ENCODE data around the gene TCF25.
"Not testable (repeated sequence)": the region's sequence is repeated elsewhere in the genome, so short reads cannot be mapped to it uniquely, and the experiment has no call there.

Gene TCF25

GRCh38 chr16:89924925-89925307 lies 51.5 kb downstream of the TCF25 start:
- no peak for DNase-seq (ENCODE audit: low spot score)
- no peak for TF ChIP-seq CTCF (IDR thresholded peaks at IDR 0.05; ENCODE audit: borderline replicate concordance, control extremely low read depth, extremely low read depth, insufficient read depth, missing control alignments)
- in situ Hi-C loops (cut with MboI; ENCODE audit: low sequenced_read_pairs, unreplicated experiment): no loop called here

GRCh38 chr16:89925596-89926079 lies 52.2 kb downstream of the TCF25 start:
- no peak for TF ChIP-seq CTCF (IDR thresholded peaks at IDR 0.05; ENCODE audit: borderline replicate concordance, control extremely low read depth, extremely low read depth, insufficient read depth, missing control alignments)
- in situ Hi-C loops (cut with MboI; ENCODE audit: low sequenced_read_pairs, unreplicated experiment): no loop called here
- no peak for DNase-seq (ENCODE audit: low spot score)

- in situ Hi-C loops (cut with MboI; ENCODE audit: low sequenced_read_pairs, unreplicated experiment): no loop called here
- no peak for TF ChIP-seq CTCF (IDR thresholded peaks at IDR 0.05; ENCODE audit: borderline replicate concordance, control extremely low read depth, extremely low read depth, insufficient read depth, missing control alignments)
- DNase-seq (ENCODE audit: low spot score): no peak
These were observed 58.0 kb downstream of the TCF25 start for GRCh38 chr16:89931305-89931896.

GRCh38 chr16:89931964-89932363 lies 58.6 kb downstream of the TCF25 start:
- DNase-seq (ENCODE audit: low spot score): no peak
- in situ Hi-C loops (cut with MboI; ENCODE audit: low sequenced_read_pairs, unreplicated experiment): no loop called here
- TF ChIP-seq CTCF (IDR thresholded peaks at IDR 0.05; ENCODE audit: borderline replicate concordance, control extremely low read depth, extremely low read depth, insufficient read depth, missing control alignments): no peak

GRCh38 chr16:89934019-89934418 lies 60.6 kb downstream of the TCF25 start:
- in situ Hi-C loops (cut with MboI; ENCODE audit: low sequenced_read_pairs, unreplicated experiment); DNase-seq (ENCODE audit: low spot score): not testable (repeated sequence)

- no peak for DNase-seq (ENCODE audit: low spot score)
- TF ChIP-seq CTCF (IDR thresholded peaks at IDR 0.05; ENCODE audit: borderline replicate concordance, control extremely low read depth, extremely low read depth, insufficient read depth, missing control alignments): no peak
- in situ Hi-C loops (cut with MboI; ENCODE audit: low sequenced_read_pairs, unreplicated experiment): no loop called here
These were observed 61.5 kb downstream of the TCF25 start for GRCh38 chr16:89934611-89935553.

GRCh38 chr16:89935620-89936019 lies 62.2 kb downstream of the TCF25 start:
- DNase-seq (ENCODE audit: low spot score): not testable (repeated sequence)

More at GRCh38 chr16:89935620-89936019, 62.2 kb downstream of the TCF25 start:
- in situ Hi-C loops (cut with MboI; ENCODE audit: low sequenced_read_pairs, unreplicated experiment): not testable (repeated sequence)
